GM13976 (cell line): ENCODE data around the gene ABCC1.

ENCODE experiments used
- DNase-seq: peaks from one replicate; pipeline ENCODE4 v3.0.0; 2012; ENCODE audit warnings: low spot score
- CTCF ChIP-seq: IDR thresholded peaks from 2 replicates; pipeline ENCODE4 v1.5.1; 2012; ENCODE audit warnings: borderline replicate concordance, mild to moderate bottlenecking; ENCODE audit not compliant: insufficient read depth; ENCODE audit errors: extremely low read depth, missing control alignments, control extremely low read depth
- in situ Hi-C: fragments of 300-500 bp; cut with MboI; formaldehyde crosslinking; loops from one replicate; pipeline ENCODE4 v1.12.0; 2022; ENCODE audit warnings: low sequenced_read_pairs, mixed read lengths, inconsistent platforms; ENCODE audit not compliant: unreplicated experiment

The ABCC1 gene

GRCh38 chr16:16167927-16168326, 218.5 kb downstream of the ABCC1 start:
- in situ Hi-C loops: loop anchor here (25.0 kb wide), 2 partner anchors 631 to 744 kb away; no protein-coding TSS in a partner anchor
- no peak for DNase-seq
- no peak for TF ChIP-seq CTCF

GRCh38 chr16:16168431-16168830, 219.0 kb downstream of the ABCC1 start:
- in situ Hi-C loops: loop anchor here (25.0 kb wide), 2 partner anchors 631 to 744 kb away; no protein-coding TSS in a partner anchor

DNA sequence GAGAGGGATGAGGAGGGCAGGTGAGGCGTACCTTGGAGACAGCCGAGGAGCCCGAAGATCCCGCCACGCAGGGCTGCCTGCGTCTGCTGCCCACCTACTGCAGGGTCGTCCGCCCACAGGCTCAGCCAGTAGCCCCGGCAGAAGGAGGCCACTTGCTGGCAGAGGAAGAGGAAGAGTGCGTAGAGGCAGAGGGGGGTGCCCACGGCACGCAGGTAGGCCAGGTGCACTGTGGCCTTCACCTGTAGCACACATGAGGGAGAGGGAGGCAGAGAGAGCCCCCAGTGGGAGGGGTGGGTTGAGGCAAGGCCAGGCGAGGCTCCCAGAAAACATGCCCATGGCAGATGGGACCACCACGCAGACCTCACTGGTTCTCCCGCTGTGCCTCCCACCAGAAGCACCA, 220.2 kb downstream of the ABCC1 start:
- no peak for DNase-seq
- no peak for TF ChIP-seq CTCF
- in situ Hi-C loops: loop anchor here (25.0 kb wide), 2 partner anchors 632 to 743 kb away; no protein-coding TSS in a partner anchor

More at GRCh38 chr16:16168431-16168830, 219.0 kb downstream of the ABCC1 start:
- DNase-seq: no peak
- no peak for TF ChIP-seq CTCF

DNA sequence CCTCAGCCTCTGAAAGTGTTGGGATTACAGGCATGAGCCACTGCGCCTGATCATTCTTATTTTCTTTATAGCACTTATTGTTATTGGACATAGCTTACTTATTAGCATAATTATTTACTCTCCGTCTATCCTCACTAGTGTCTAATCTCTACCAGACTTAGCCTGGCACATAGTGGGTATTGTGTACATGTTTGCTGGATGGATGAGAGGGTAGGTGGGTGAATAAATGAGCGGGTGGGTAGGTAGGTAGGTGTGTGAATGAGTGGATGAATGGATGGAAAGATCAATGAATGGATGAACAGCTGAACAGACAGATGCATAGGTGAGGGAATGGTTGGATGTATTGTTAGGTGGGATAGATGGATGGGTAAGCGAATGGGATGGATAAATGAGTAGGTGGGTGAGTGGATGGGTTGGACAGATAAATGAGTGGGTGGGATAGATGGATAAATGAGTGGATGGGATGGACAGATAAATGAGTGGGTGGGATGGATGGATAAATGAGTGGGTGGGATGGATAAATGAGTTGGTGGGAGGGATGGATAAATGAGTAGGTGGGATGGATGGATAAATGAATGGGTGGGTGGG, 222.0 kb downstream of the ABCC1 start:
- in situ Hi-C loops: loop anchor here (25.0 kb wide), 2 partner anchors 634 to 741 kb away; no protein-coding TSS in a partner anchor
- no peak for DNase-seq
- no peak for TF ChIP-seq CTCF

GRCh38 chr16:16172991-16173390, 223.6 kb downstream of the ABCC1 start:
- in situ Hi-C loops: loop anchor here (25.0 kb wide), 2 partner anchors 636 to 739 kb away; no protein-coding TSS in a partner anchor

DNA sequence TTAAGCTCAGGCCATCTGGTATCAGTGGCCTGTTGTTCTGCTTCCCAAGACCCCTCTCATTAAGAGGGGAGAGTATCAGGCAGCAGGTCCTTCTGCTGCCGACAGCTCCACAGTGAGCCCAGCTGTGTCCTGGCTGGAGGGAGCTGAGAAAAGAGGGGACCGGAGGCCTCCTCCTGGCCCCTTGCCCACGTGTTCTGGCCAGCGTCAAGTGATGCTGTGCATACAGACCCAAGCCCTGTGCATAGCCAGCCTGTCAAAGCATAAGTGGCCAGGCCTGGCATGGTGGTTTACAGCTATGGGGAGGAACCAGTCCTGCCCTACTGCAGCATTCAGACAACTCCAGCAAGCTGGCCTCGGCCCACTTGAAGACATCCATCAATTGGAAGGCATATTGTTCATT, 225.9 kb downstream of the ABCC1 start:
- no peak for DNase-seq
- TF ChIP-seq CTCF: no peak
- in situ Hi-C loops: no loop called here

More at GRCh38 chr16:16172991-16173390, 223.6 kb downstream of the ABCC1 start:
- no peak for TF ChIP-seq CTCF
- DNase-seq: no peak
